H1 (cell line): ENCODE measurements around the gene LRRC14B. TPM values are rescaled to one million over a fixed set of nuclear protein-coding genes. Genes with fewer than 3 reads are reported as not detected.
A peak's percentile ranks its signal among the peaks of the same experiment; 100 is the strongest.

Source experiments
- CBX5 ChIP-seq: fragments of 300-800, 300-1000 bp; sonication (generic); IDR thresholded peaks from 2 replicates; pipeline ENCODE4 v1.7.1; 2016; ENCODE audit warnings: antibody characterized with exemption, low read length, low read depth
- CTCF ChIP-seq, 3 experiments: IDR thresholded peaks; 1 replicate in 2 of 3; 2 replicates in 1 of 3; pipeline versions ENCODE4 v1.5.1 to v1.6.1; 2011; ENCODE audit warnings: low read length in 3 of 3, mild to moderate bottlenecking in 3 of 3, inconsistent platforms in 2 of 3, low read depth in 1 of 3, moderate library complexity in 1 of 3; ENCODE audit not compliant: insufficient read depth in 1 of 3; ENCODE audit errors: control extremely low read depth in 1 of 3
- E2F6 ChIP-seq: IDR thresholded peaks from 2 replicates; pipeline ENCODE4 v1.6.1; 2012; ENCODE audit warnings: inconsistent platforms
- SAP30 ChIP-seq: fragments of 300-600 bp; sonication (generic); IDR thresholded peaks from 2 replicates; pipeline ENCODE4 v1.7.1; 2012; ENCODE audit warnings: low read length, moderate library complexity, mild to moderate bottlenecking, inconsistent platforms; ENCODE audit not compliant: insufficient read depth, insufficient replicate concordance
- TAF1 ChIP-seq: IDR thresholded peaks from 2 replicates; pipeline ENCODE4 v1.6.1; 2011; ENCODE audit warnings: mild to moderate bottlenecking, low read depth, low read length
- TBP ChIP-seq: IDR thresholded peaks from 2 replicates; pipeline ENCODE4 v1.6.1; 2011; ENCODE audit warnings: low read depth, low read length, improper control_type of control experiment
- TEAD4 ChIP-seq: IDR thresholded peaks from 2 replicates; pipeline ENCODE4 v1.6.1; 2012; ENCODE audit warnings: low read depth, low read length, inconsistent platforms, mixed read lengths
- polyA plus RNA-seq, 7 experiments: library from polyadenylated mRNA; depleted of rRNA in 3 of 7; stranded (reverse) in 5 of 7; unstranded in 2 of 7; fragments of >200 nt in 5 of 7; fragments of 200-250 nt in 2 of 7; gene quantifications; 1 replicate in 5 of 7; 2 replicates in 1 of 7; 4 replicates in 1 of 7; pipeline versions ENCODE4 v1.2.1 to v1.2.3, GENCODE V29; 2011 to 2013; ENCODE audit warnings: missing spikeins in 2 of 7, mixed read lengths in 2 of 7
- total RNA-seq: library from RNA; stranded (reverse); fragmentation: NEBNext Ultra II Directional; extraction: Animal tissue kit (Norgen Biotek cat#: 25700); gene quantifications from 2 replicates; pipeline ENCODE4 v1.2.1, GENCODE V29; 2021

The LRRC14B gene
- total and polyA plus RNA-seq, 2 of the 8 experiments (the other 6 are each of a cell fraction or from before 2014, with no cell fraction given) = not detected

- TF ChIP-seq TAF1 (peak; percentile 66; the same call in 1 of the 2 replicates), SAP30 (no peak), CBX5 (no peak), E2F6 (0 out of 2 replicates have a peak, but pooled peaks have one; percentile 5), TBP (peak; percentile 58; the same call in 1 of the 2 replicates), CTCF (IDR thresholded peaks at IDR 0.05; ENCODE audit: control extremely low read depth in 1 of 3, insufficient read depth in 1 of 3, low read depth in 1 of 3, low read length in 3 of 3) (peak in 2 of 3 experiments; percentile 86 to 97; a peak in 3 of 4 replicates), TEAD4 (peak; percentile 17; the same call in 1 of the 2 replicates)
Observed at GRCh38 chr5:188488-189481, 2.5 kb upstream of the LRRC14B start (continued).
